ENCODE data around the gene FUT1. TPM values are rescaled to one million over a fixed set of nuclear protein-coding genes. Genes with fewer than 3 reads are reported as not detected.

The FUT1 gene
- total and polyA plus RNA-seq, 8 donors = 6.5 to 29.7 (median 11.4) TPM

GRCh38 chr19:48716562-48717291 lies 35.7 kb downstream of the FUT1 start:
- TF ChIP-seq CTCF (IDR thresholded peaks at IDR 0.05) = no peak
- H3K4me3 ChIP-seq = peak overlapping the region in 1 of 4 donors; percentile 28
- no peaks in the 10 kb centered on the region for H3K27me3 ChIP-seq
- H3K27ac ChIP-seq = peak overlapping the region in 2 of 4 donors; percentile 8 to 28
- ATAC-seq (no peak), DNase-seq (peak in 2 of 6 donors; percentile 38 to 52), FAIRE-seq (no peak)
- H3K36me3 ChIP-seq = no peaks in the 10 kb centered on the region
- WGBS, 2 donors = 28 to 46% methylated on average over 9 to 24 of the region's 24 CpGs
- intact Hi-C loops (cut with DNase I) = no loop called here
- H3K4me1 ChIP-seq = no peaks in the 10 kb centered on the region
- no peaks in the 10 kb centered on the region for H3K9me3 ChIP-seq

GRCh38 chr19:48715681-48716171 lies 36.7 kb downstream of the FUT1 start:
- no peaks in the 10 kb centered on the region for H3K4me1 ChIP-seq
- H3K36me3 ChIP-seq = no peaks in the 10 kb centered on the region
- no peaks in the 10 kb centered on the region for H3K9me3 ChIP-seq
- no peaks in the 10 kb centered on the region for H3K27me3 ChIP-seq
- H3K4me3 ChIP-seq = no peak overlapping the region
- FAIRE-seq (no peak), DNase-seq (peak in 3 of 6 donors; percentile 32 to 78 (median 59)), ATAC-seq (no peak)
- 80 to 83% methylated on average over 19 of the region's 19 CpGs for whole genome bisulfite sequencing, 2 donors
- H3K27ac ChIP-seq = no peak overlapping the region
- no peak for TF ChIP-seq CTCF (IDR thresholded peaks at IDR 0.05)
- intact Hi-C loops (cut with DNase I) = no loop called here

- H3K27ac ChIP-seq = peak overlapping the region; percentile 43 to 77 (median 55)
- no peak for ATAC-seq
- H3K27me3 ChIP-seq = no peaks in the 10 kb centered on the region
- H3K4me1 ChIP-seq = no peaks in the 10 kb centered on the region
- intact Hi-C loops (cut with DNase I) = no loop called here
- peak overlapping the region in 3 of 4 donors; percentile 18 to 63 (median 34) for H3K4me3 ChIP-seq
- peak in 3 of 6 donors; percentile 44 to 63 (median 57) for DNase-seq
- WGBS, 2 donors = 55 to 57% methylated on average over 26 of the region's 26 CpGs
- no peaks in the 10 kb centered on the region for H3K36me3 ChIP-seq
- TF ChIP-seq CTCF (IDR thresholded peaks at IDR 0.05) = no peak
- no peak for FAIRE-seq
- H3K9me3 ChIP-seq = no peaks in the 10 kb centered on the region
Observed at GRCh38 chr19:48714759-48715675, 37.4 kb downstream of the FUT1 start.

DNA sequence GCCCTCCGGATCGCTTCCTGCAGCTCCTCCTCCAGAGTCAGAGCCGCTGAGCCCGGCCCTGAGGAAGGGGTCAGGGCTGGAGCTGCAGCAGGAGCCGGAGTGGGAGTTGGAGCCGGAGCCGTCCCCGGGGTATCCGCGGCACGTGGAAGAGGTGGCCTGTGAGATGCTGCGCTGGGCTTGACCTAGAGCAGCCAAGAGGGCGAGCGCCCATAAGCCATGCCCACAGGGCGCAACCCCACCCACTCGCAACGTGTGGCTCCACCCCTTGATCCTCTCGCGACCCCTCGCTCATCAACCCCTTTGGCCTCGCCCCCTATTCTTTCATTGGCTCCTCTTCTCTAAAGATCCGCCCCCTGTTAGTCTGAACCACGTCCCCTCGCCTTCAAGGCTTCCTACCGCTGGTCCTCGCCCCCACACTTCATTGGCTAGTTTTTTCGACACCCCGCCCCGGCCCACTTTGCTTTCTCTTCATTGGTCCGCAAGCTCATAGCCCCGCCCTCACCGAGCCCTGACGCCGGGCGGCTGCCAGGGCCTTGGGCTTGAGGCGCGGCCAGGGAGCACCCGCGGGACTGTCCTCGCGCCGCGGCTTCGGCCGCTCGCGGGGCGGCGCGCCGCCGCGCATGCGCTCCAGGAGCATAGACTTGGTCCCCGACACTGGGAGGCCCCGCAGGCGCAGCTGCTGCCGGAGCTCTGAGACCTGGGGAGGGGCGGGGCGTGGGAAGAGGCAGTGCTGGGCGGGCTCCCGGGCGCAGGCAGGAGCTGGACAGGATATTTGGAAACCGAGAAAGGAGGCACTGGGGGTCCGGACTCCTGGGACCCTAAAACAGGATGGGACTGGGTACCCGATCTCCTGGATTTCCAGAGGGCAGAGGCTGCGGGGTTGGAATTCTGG lies 38.3 kb downstream of the FUT1 start:
- H3K27me3 ChIP-seq = no peaks in the 10 kb centered on the region
- DNase-seq (peak; percentile 96 to 100 (median 99)), FAIRE-seq (peak; percentile 96), ATAC-seq (peak; percentile 89 to 94 (median 93))
- no peaks in the 10 kb centered on the region for H3K36me3 ChIP-seq
- no peaks in the 10 kb centered on the region for H3K4me1 ChIP-seq
- 0 to 1% methylated on average over 43 to 67 of the region's 67 CpGs for WGBS, 2 donors
- H3K9me3 ChIP-seq = no peaks in the 10 kb centered on the region
- peak overlapping the region; percentile 43 to 77 (median 55) for H3K27ac ChIP-seq
- H3K4me3 ChIP-seq = peak overlapping the region; percentile 40 to 63 (median 46)
- no peak for TF ChIP-seq CTCF (IDR thresholded peaks at IDR 0.05)
- intact Hi-C loops (cut with DNase I) = no loop called here

Data from pancreas (tissue), 10 donors.